ENCODE results near the gene MRPL23. TPM values are rescaled to one million over a fixed set of nuclear protein-coding genes. Genes with fewer than 3 reads are reported as not detected.

MRPL23 gene
- polyA plus RNA-seq, 3 donors: 48.7 to 71.6 (median 52.2) TPM

DNA sequence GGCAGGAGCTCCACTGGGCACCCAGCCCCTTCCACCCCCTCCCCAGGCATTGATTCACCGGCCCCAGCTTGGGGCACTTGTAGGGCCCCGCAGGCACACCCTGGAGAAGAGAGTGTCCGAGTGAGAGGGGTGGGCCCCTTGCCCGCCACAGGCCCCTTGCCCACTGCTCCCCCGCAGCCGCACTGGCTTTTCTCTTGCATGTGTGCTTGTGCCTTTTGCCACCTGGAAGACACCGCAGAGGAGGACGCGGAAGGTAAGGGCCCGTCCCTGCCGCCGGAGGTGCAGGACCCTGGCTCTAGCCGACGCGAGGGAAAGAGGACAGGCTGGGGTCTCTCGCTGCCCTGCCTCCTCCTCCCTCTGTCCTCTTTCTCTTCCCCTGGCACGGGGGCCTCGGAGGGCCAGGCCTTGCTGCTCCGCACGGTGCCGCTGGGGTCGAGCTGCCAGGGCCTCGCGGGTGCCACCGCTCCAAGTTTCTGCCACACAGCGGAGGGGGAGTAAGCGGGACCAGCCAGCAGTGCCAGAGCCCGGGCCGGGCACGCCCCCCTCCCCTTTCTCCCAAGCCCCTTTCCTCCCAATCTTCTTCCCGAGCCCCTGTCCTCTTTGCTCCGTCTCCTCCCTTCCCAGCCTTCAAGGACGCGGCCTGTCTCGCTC, 18.1 kb upstream of the MRPL23 start:
- no peak for DNase-seq (ENCODE audit: extremely low read depth in 1 of 11, low read depth in 9 of 11, low spot score in 4 of 11)

DNA sequence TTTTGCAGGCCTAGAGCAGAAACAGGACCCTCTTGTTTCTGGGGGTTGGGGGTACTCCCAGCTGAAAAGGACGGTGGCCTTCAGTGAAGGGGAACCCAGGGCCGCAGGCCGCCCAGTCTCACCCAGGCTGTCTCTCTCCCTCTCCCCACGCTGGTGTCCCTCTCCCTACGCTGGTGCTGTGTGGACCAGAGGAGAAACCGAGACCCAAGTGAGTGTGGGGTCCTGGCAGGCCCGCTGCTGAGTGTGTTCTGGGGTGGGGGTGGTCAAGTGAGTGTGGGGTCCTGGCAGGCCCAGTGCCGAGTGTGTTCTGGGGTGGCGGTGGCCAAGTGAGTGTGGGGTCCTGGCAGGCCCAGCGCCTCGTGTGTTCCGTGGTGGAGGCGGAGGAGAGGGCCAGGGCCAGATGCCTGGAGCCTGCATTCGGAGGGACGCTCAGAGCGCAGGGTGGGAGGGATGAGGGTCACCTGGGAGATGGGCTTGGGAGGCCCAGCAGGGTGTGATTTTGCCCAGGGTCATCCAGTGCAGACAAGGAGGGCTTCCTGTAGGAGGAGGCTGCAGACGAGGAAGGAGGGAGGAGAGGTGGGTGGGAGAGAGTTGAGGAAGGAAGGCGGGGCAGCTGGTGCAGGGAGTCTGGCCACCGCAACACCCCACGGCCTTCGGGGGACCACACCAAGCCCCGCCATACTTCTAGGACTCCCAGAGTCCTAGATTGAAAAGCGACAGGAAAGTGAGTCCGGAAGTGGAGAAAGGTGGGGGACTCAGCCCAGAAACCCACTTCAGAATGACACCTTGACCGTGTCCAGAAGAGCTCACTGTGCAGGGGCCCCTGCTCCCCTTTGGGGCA, 17.3 kb upstream of the MRPL23 start:
- no peak for DNase-seq (ENCODE audit: extremely low read depth in 1 of 11, low read depth in 9 of 11, low spot score in 4 of 11)

DNA sequence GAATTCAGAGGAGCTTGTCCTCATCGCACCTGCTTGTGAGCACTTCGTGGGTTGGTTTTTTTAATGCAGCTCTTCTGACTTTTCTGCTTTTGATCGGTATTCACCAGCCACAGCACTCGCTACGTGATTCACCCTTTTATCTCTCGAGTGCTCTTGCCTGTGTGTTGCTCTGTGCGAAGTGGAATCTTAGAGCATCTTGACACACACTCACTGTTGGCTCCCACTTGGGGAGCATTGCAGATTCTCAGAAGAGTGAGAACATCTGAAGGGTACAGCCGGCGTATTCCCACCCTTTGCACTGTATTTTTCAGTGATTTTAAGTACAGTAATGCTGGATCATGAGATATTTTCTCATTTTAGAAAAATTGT, 16.7 kb upstream of the MRPL23 start:
- DNase-seq (ENCODE audit: extremely low read depth in 1 of 11, low read depth in 9 of 11, low spot score in 4 of 11): no peak

DNA sequence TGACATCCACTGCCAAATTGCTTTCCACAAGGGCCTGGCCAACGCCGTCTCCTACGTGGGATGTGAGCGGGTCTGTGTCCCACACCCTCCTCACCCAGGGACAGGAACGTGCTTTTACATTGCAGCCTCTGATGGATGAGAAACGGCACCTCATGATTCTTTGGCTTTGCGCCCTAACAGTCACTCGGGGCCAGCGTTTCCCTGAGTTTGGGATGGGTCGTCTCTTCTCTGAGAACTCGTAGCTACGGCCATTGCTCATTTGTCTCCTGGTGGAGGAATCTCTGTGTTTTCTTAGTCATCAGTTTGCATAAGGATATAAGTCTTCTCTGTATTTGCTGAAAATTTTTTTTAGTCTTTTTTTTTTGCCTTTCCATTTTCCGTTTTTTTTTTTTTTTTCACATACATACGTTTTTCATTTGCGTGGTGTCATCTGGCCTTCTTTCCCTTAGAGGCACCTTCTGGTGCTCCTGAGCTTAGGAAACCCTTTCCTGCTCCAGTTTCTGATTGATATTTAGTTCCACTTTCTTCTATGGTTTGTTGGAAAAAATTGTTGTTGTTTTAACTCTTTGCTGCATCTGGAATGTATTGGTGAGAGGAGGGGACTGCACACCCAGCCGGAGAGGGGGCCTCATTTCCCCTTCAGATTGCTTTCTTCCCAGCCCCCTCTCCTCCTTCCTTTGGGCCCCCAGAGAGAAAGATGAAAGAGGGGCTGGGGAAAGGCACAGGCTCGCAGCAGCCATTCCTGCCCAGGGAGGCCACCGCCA, 15.6 kb upstream of the MRPL23 start:
- no peak for DNase-seq (ENCODE audit: extremely low read depth in 1 of 11, low read depth in 9 of 11, low spot score in 4 of 11)

DNA sequence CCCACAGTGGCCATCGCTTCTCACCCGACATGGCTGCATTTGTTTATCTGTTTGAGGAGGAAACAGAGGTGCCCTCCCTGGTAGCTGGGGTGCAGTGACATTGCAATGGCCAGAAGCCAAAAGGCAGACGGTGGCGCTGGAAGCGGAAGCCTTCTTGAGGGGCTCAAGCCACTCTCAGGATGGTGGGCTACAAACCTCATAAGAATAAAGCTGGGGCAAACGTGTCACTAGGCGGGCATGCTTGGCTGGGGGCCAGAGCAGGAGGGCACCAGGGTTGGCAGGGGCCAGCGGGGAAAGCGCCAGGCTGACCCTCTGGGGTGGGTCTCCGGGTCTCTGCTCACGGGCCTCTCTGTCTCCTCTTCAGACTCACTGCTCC, 15.0 kb upstream of the MRPL23 start:
- DNase-seq (ENCODE audit: extremely low read depth in 1 of 11, low read depth in 9 of 11, low spot score in 4 of 11): no peak

DNA sequence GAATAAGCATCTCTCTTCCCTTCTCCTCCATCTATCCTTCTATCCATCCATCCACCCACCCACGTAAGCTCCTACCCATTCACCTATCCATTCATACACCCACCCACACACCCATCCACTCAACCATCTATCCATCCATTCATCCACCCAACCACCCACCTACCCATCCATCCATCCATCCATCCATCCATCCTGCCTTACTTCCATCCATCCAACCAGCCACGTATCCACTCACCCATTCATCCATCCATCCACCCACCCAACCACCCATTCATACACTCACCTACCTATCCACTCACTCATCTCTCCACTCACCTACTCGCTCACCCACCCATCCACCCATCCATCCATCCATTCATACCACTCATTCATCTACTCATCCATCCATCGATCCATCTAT, 14.5 kb upstream of the MRPL23 start:
- no peak for DNase-seq (ENCODE audit: extremely low read depth in 1 of 11, low read depth in 9 of 11, low spot score in 4 of 11)

DNA sequence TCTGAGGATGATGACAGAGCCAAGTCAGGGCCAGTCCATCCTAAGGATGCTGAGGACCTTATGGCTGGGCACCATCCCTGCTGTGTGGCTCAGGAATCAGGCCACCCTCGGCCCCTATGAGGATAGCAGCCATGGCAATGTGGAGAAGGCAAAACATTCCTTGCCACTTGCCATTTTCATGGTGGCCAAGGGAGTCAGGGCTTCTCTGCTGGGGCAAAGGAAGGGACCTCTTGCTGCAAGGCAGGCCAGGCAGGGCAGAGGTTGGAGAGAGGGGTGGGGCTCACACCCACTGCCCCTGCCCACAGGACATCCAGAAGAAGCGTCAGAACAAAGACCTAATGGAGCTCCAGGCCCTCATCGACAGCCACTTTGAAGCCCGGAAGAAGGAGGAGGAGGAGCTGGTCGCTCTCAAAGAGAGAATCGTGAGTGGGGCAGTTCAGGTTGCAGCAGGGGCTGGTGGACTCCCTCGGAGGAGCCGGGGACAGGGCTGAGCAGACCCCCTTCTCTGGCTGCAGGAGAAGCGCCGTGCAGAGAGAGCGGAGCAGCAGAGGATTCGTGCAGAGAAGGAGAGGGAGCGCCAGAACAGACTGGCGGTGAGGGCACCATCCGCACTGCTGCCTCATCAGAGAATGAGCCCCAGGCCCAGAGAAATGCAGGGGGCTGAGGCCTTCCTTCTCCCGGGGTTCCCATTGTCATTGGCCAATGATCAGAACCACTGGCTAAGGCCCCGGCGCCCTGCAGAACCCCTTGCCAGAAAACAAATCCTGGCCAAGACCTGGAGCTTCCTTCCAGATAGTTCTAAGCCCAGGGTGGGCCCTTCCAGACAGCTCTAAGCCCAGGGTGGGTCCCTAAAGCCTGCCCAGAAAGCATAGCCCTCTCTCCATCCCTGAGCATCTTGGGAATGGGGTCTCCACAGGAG, 13.5 kb upstream of the MRPL23 start:
- no peak for DNase-seq (ENCODE audit: extremely low read depth in 1 of 11, low read depth in 9 of 11, low spot score in 4 of 11)

DNA sequence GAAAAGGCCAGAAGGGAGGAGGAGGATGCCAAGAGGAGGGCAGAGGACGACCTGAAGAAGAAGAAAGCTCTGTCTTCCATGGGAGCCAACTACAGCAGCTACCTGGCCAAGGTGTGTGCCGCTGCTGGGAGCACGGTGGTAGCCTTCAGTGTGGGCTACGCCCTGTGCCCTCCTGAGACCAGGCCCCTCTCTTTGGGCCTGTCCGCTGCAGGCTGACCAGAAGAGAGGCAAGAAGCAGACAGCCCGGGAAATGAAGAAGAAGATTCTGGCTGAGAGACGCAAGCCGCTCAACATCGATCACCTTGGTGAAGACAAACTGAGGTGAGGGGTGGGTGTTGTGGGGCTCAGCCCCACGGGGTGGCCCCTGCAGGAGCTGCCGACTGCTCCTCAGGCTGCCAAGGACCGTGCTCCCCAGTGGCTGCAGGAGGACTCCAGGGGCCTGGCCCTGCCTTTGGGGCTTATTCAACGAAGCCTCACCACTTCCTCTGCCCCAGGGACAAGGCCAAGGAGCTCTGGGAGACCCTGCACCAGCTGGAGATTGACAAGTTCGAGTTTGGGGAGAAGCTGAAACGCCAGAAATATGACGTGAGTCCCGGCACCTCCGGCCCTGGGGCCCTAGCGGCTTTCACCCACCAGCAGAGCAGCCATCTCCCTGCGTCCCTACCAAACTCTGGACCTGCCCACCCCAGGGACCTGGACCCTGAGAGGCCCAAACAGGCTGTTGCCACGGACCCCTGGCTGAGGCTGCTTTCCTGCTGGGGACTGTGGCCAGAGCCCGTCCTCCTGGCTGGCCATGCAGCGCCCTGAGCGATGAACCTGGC, 12.6 kb upstream of the MRPL23 start:
- no peak for DNase-seq (ENCODE audit: extremely low read depth in 1 of 11, low read depth in 9 of 11, low spot score in 4 of 11)

DNA sequence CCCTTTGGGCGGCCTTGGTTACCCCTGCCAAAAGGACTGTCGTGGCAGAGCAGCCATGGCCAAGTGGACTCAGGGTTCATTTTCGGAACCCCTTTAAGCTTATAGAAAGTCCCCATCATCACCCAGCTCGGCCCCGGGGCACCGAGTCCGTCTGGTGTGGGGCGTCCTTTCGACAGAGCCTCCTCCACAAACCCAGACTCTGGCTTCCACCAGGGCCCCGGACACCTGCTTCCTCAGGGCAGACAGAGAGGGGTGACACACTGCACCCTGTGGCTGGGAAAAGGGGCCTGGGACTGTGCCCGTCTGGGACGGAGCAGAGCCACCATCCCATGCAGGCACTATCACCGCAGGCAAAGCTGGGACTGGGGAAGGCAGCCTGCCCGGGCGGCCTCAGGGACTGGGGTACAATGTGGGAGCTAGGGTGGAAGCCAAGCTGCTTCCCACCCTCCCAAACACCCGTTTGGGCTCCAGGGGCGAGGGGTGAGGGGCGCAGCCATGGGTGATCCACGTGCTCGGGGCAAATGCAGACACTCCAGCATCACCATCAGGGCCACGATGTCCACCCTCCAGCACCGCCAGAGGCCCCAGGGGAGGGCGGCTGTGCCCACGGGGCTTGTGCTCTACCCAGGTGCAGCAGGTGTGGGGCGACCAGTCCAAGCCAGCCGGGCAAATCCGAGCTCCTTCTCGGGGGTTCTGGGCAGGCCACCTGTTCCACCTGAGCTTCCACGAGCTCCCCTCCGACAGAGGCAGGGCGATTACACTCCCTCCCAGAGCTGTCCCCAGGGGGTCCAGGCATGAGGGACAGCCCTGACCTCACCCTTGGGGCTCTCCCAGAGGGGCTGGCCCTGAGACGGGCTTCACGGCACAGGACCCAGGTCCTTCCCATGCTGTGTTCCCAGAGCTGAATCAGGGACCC, 11.7 kb upstream of the MRPL23 start:
- DNase-seq (ENCODE audit: extremely low read depth in 1 of 11, low read depth in 9 of 11, low spot score in 4 of 11): no peak

DNA sequence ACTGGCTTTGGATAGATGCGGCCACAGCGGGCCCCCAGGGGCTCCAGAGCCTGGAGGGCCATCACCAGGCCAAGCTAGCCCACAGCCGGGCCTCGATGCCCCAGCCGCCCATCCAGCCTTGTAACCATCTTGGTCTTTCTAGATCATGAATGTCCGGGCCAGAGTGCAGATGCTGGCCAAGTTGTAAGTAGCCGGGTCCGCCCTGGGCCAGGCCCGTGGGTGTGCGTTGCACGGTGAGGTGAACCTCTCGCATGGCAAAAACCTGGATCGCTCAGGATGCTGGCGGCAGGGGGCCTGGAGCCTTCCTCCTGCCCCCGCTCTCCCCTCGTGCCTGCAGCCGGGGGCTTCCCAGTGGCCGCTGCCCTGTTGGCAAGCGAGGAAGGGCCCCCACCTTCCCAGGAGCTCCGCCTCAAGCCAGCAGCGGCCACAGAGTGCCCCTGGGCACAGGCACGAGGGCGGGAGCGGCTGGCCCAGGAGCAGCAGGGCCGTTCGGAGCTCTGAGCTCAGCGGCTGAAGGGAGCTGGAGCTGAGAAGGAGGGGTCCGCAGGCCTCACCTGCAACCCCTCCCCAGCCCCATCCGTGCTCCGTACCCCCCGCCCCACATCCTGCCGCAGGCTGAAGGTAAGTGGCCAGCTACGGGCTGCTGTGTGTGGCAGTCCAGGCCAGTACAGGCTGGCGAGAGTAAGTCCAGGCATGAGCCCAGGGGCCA, 10.9 kb upstream of the MRPL23 start:
- no peak for DNase-seq (ENCODE audit: extremely low read depth in 1 of 11, low read depth in 9 of 11, low spot score in 4 of 11)

DNA sequence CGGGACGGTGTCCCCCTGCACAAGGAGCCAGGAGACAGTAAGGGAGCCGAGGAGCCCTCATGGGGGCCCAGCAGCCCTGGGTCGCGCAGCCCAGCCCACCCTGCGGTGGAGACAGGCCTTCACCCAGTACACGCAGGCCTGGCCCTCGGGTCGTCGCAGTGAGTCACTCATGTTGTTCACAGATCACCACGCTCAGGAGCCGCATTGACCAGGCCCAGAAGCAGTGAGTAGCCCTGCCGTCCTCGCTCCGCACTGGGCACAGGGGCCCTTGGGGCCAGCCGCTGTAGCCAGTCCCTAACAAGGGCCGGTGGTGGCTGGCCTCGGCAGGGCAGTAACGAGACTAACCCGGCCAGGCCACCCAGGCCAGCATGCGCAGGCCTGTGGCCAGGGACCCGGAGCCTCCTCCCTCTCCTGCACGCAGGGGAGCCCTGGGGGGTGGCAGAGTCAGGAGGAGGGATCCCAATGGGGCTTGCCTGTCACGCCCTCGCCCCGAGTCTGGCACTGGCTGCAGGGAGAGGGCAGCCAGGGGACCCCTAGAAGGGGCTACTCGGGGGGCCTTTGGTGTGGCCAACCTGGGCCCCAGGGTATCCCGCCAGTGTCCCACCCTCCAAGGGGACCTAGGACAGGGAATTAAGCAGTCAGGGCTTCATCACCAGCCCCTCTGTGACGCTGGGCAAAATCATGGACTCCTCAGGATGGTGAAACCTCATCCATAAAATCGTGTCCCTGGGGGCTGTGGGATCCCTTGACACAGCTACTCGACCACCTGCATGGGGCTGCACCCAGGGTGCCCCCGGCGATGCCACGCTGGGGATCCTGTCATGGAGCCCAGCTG, 10.1 kb upstream of the MRPL23 start:
- no peak for DNase-seq (ENCODE audit: extremely low read depth in 1 of 11, low read depth in 9 of 11, low spot score in 4 of 11)

DNA sequence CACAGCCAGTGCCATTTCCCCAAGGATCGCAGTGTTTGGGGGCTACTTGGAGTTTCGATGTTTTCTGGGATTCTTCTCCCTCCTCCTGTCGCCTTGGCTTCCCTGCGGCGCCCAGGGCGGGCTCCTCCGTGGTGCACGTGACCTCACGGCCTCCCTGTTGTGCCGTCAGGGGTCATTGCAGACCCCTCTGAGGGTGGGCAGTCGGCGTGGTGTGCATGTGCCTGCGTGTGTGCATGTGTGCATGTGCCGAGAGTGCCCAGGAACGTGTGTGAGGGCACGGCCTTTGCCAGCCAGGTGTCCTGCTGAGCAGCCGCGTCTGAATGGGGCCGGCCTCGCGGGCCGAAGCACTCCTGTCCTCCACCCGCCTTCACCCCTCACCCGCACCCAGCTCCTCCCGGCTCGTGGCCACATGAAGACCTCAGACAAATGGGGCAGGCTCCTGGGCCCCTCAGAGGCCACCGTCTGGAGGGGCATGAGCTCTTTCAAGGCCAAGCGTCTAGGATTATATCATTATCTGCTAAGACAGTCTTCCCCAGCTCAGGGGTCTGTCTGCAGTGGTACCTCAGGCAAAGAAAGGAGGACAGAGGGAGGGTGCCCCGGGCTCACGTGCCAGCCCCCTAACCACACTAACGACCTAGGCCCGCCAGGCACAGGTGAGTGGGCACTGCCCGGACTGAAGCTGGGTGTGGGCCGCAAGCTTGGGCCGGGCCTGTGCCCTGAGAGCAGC, 9.4 kb upstream of the MRPL23 start:
- DNase-seq (ENCODE audit: extremely low read depth in 1 of 11, low read depth in 9 of 11, low spot score in 4 of 11): no peak

DNA sequence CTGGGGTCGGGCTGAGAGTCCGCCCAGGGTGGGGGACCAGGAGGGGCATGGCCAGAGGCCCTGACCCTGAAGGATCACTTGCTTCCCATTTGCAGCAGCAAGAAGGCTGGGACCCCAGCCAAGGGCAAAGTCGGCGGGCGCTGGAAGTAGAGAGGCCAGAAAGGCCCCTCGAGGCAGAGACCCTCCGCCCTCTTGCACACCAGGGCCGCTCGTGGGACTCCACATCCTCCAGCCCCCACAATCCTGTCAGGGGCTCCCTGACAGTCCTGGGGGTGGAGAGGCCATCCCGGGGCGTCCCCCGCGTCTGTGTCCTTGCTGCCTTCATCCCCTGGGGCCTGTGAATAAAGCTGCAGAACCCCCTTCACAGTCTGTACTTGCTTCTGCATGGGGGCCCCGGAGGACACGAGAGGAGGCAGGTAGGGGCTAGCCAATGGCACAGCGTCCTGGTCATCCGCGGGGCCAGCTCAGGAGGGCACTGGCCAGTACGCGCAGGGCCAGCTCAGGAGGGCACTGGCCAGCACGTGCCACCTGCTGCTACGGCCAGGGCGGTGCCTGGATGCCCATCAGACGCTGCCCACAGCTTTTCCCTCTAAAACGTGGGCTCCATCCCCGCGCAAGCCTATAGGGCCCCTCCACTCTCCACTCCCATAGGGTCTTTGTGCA, 8.7 kb upstream of the MRPL23 start:
- DNase-seq (ENCODE audit: extremely low read depth in 1 of 11, low read depth in 9 of 11, low spot score in 4 of 11): no peak

DNA sequence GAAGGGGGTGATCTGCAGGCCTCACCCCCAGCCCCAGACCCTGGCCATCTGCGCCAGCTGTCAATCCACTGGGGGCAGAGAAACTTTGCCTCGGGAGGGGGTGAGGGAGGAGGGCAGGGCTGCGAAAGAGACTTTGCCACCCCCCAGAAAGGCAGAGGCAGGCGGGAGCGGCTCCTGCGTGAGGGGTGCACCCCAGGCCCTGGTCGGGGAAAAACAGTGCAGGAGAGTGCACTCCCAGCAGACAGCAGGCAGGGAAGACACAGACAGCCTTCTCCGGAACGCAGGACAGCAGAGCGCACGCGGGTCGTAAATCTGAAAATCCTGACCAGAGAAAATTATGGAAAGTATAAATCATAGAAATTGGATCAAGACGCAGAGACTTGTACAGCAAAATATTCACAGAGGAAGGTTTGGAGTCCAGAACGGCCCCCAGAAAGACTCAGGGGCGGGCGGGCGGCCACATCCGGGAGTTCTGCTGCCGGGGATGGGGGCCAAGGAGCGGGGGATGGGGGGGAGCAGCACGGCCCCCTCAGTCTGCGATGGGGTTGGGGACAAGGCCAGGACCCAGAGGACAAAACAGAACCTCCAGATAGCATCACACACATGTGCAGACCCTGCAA, 8.0 kb upstream of the MRPL23 start:
- no peak for DNase-seq (ENCODE audit: extremely low read depth in 1 of 11, low read depth in 9 of 11, low spot score in 4 of 11)
